Central memory CD8-positive, alpha-beta T cell (primary cell): Measurements from ENCODE around the gene GIMAP6.
"Not testable (repeated sequence)": the region's sequence is repeated elsewhere in the genome, so short reads cannot be mapped to it uniquely, and the experiment has no call there.

Experiments used
- ATAC-seq: fragments of 150-1000 bp; cut with Tn5 transposase; replicated peaks from 2 replicates; pipeline ENCODE4 v1.10.0; 2022; ENCODE audit warnings: mild to moderate bottlenecking, moderate FRiP score, moderate number of reproducible peaks; ENCODE audit not compliant: poor library complexity, severe bottlenecking; ENCODE audit errors: extremely low read depth
- DNase-seq, 2 donors: peaks; one replicate each; pipeline ENCODE4 v3.0.0; 2021; ENCODE audit warnings: low spot score in 2 of 2
- H3K27ac Mint-ChIP-seq: one replicate; pipeline ENCODE4 v1.8.0; 2022; ENCODE audit warnings: low read depth, mild to moderate bottlenecking, moderate library complexity, mixed read lengths
- H3K27me3 Mint-ChIP-seq: one replicate; pipeline ENCODE4 v1.8.0; 2022; ENCODE audit warnings: mixed read lengths
- H3K36me3 Mint-ChIP-seq: one replicate; pipeline ENCODE4 v1.8.0; 2022; ENCODE audit warnings: mild to moderate bottlenecking, moderate library complexity, mixed read lengths; ENCODE audit not compliant: insufficient read depth
- H3K4me1 Mint-ChIP-seq: one replicate; pipeline ENCODE4 v1.8.0; 2022; ENCODE audit warnings: mixed read lengths
- H3K4me3 Mint-ChIP-seq: one replicate; pipeline ENCODE4 v1.8.0; 2022; ENCODE audit warnings: mild to moderate bottlenecking, moderate library complexity, mixed read lengths
- H3K9me3 Mint-ChIP-seq: one replicate; pipeline ENCODE4 v1.8.0; 2022; ENCODE audit warnings: mixed read lengths

The GIMAP6 gene

GRCh38 chr7:150663802-150664494 is 31.8 kb upstream of the GIMAP6 start:
- Mint-ChIP-seq H3K36me3 (peaks cover 20% of the 10 kb centered on the region), H3K27me3 (no peaks in the 10 kb centered on the region), H3K9me3 (no peaks in the 10 kb centered on the region), H3K4me3 (peak overlapping the region; percentile 42), H3K4me1 (peaks cover 90% of the 10 kb centered on the region), H3K27ac (peak overlapping the region; percentile 98)
- no peak for ATAC-seq
- DNase-seq, result peak in 1 of 2 donors; percentile 24

- peak overlapping the region; percentile 42 for H3K4me3 Mint-ChIP-seq
- not testable (repeated sequence) for H3K9me3 Mint-ChIP-seq
- H3K4me1 Mint-ChIP-seq, result peaks cover 83% of the 10 kb centered on the region
Observed at GRCh38 chr7:150662821-150663220, 30.6 kb upstream of the GIMAP6 start.

GRCh38 chr7:150660939-150661613 is 28.9 kb upstream of the GIMAP6 start:
- DNase-seq (no peak), ATAC-seq (no peak)
- Mint-ChIP-seq H3K4me3 (peak overlapping the region; percentile 36), H3K4me1 (peaks cover 66% of the 10 kb centered on the region), H3K27ac (peak overlapping the region; percentile 67), H3K27me3 (no peaks in the 10 kb centered on the region), H3K36me3 (peaks cover 14% of the 10 kb centered on the region), H3K9me3 (no peaks in the 10 kb centered on the region)

More at GRCh38 chr7:150662821-150663220, 30.6 kb upstream of the GIMAP6 start:
- not testable (repeated sequence) for H3K27me3 Mint-ChIP-seq, DNase-seq, ATAC-seq
- H3K36me3 Mint-ChIP-seq, result peaks cover 15% of the 10 kb centered on the region
- peak overlapping the region; percentile 98 for H3K27ac Mint-ChIP-seq

- H3K9me3 Mint-ChIP-seq, result no peaks in the 10 kb centered on the region
- no peak overlapping the region for H3K4me3 Mint-ChIP-seq
- peaks cover 3% of the 10 kb centered on the region for H3K36me3 Mint-ChIP-seq
- peaks cover 43% of the 10 kb centered on the region for H3K4me1 Mint-ChIP-seq
- H3K27ac Mint-ChIP-seq, result no peak overlapping the region
- no peak for ATAC-seq
- DNase-seq, result no peak
- H3K27me3 Mint-ChIP-seq, result no peaks in the 10 kb centered on the region
Observed at GRCh38 chr7:150657526-150657925, 25.3 kb upstream of the GIMAP6 start.

GRCh38 chr7:150656047-150656446 is 23.9 kb upstream of the GIMAP6 start:
- ATAC-seq (no peak), DNase-seq (no peak)
- H3K27ac Mint-ChIP-seq, result no peak overlapping the region
- no peaks in the 10 kb centered on the region for H3K27me3 Mint-ChIP-seq
- H3K4me3 Mint-ChIP-seq, result no peak overlapping the region
- H3K4me1 Mint-ChIP-seq, result peaks cover 34% of the 10 kb centered on the region
- H3K9me3 Mint-ChIP-seq, result no peaks in the 10 kb centered on the region
- H3K36me3 Mint-ChIP-seq, result peaks cover 3% of the 10 kb centered on the region

- ATAC-seq (no peak), DNase-seq (no peak)
- no peak overlapping the region for H3K4me3 Mint-ChIP-seq
- H3K27ac Mint-ChIP-seq, result no peak overlapping the region
- H3K27me3 Mint-ChIP-seq, result no peaks in the 10 kb centered on the region
- H3K9me3 Mint-ChIP-seq, result no peaks in the 10 kb centered on the region
- H3K36me3 Mint-ChIP-seq, result no peaks in the 10 kb centered on the region
- H3K4me1 Mint-ChIP-seq, result peaks cover 26% of the 10 kb centered on the region
Observed at GRCh38 chr7:150654692-150655091, 22.5 kb upstream of the GIMAP6 start.

- DNase-seq (no peak), ATAC-seq (no peak)
- peak overlapping the region; percentile 35 for H3K27ac Mint-ChIP-seq
- no peak overlapping the region for H3K4me3 Mint-ChIP-seq
- H3K27me3 Mint-ChIP-seq, result no peaks in the 10 kb centered on the region
- peaks cover 44% of the 10 kb centered on the region for H3K4me1 Mint-ChIP-seq
- no peaks in the 10 kb centered on the region for H3K36me3 Mint-ChIP-seq
- peaks cover 6% of the 10 kb centered on the region for H3K9me3 Mint-ChIP-seq
Observed at GRCh38 chr7:150649080-150649385, 16.8 kb upstream of the GIMAP6 start.

- Mint-ChIP-seq H3K27ac (peak overlapping the region; percentile 35), H3K4me3 (no peak overlapping the region), H3K4me1 (peaks cover 39% of the 10 kb centered on the region), H3K36me3 (no peaks in the 10 kb centered on the region), H3K27me3 (no peaks in the 10 kb centered on the region), H3K9me3 (peaks cover 6% of the 10 kb centered on the region)
- DNase-seq (no peak), ATAC-seq (no peak)
Observed at GRCh38 chr7:150648353-150649079, 16.3 kb upstream of the GIMAP6 start.

- Mint-ChIP-seq H3K4me3 (no peak overlapping the region), H3K9me3 (peaks cover 11% of the 10 kb centered on the region), H3K27ac (no peak overlapping the region), H3K27me3 (no peaks in the 10 kb centered on the region), H3K4me1 (peaks cover 43% of the 10 kb centered on the region), H3K36me3 (peaks cover 2% of the 10 kb centered on the region)
- DNase-seq (no peak), ATAC-seq (no peak)
Observed at GRCh38 chr7:150645259-150646020, 13.3 kb upstream of the GIMAP6 start.

GRCh38 chr7:150642926-150643325 is 10.7 kb upstream of the GIMAP6 start:
- peaks cover 2% of the 10 kb centered on the region for H3K36me3 Mint-ChIP-seq
- no peak for DNase-seq
- ATAC-seq, result no peak
- H3K9me3 Mint-ChIP-seq, result peaks cover 15% of the 10 kb centered on the region
- no peak overlapping the region for H3K27ac Mint-ChIP-seq
- H3K27me3 Mint-ChIP-seq, result no peaks in the 10 kb centered on the region
- H3K4me3 Mint-ChIP-seq, result no peak overlapping the region
- H3K4me1 Mint-ChIP-seq, result peaks cover 29% of the 10 kb centered on the region

GRCh38 chr7:150641854-150642253 is 9.7 kb upstream of the GIMAP6 start:
- ATAC-seq, result no peak
- H3K27ac Mint-ChIP-seq, result no peak overlapping the region
- H3K36me3 Mint-ChIP-seq, result peaks cover 3% of the 10 kb centered on the region
- H3K9me3 Mint-ChIP-seq, result peaks cover 21% of the 10 kb centered on the region
- H3K4me1 Mint-ChIP-seq, result peaks cover 40% of the 10 kb centered on the region
- no peak overlapping the region for H3K4me3 Mint-ChIP-seq
- no peak for DNase-seq
- no peaks in the 10 kb centered on the region for H3K27me3 Mint-ChIP-seq

- peak overlapping the region; percentile 88 for H3K4me3 Mint-ChIP-seq
- peaks cover 67% of the 10 kb centered on the region for H3K4me1 Mint-ChIP-seq
Observed at GRCh38 chr7:150633926-150634325, 1.7 kb upstream of the GIMAP6 start.

More at GRCh38 chr7:150633926-150634325, 1.7 kb upstream of the GIMAP6 start:
- ATAC-seq, result no peak
- H3K27ac Mint-ChIP-seq, result peak overlapping the region; percentile 23
- no peaks in the 10 kb centered on the region for H3K27me3 Mint-ChIP-seq
- H3K9me3 Mint-ChIP-seq, result peaks cover 15% of the 10 kb centered on the region
- H3K36me3 Mint-ChIP-seq, result peaks cover 27% of the 10 kb centered on the region
- DNase-seq, result no peak
